Right forelimb (tissue), 1 donor: ENCODE results near the gene CYP2W1.
A peak's percentile ranks its signal among the peaks of the same experiment; 100 is the strongest.
"Not testable (repeated sequence)": the region's sequence is repeated elsewhere in the genome, so short reads cannot be mapped to it uniquely, and the experiment has no call there.

Source experiments
- DNase-seq: peaks from one replicate; pipeline ENCODE4 v3.0.0-alpha.2; 2018

CYP2W1 gene

GRCh38 chr7:952548-953441 lies 30.2 kb upstream of the CYP2W1 start:
- no peak for DNase-seq

- DNase-seq, result no peak
Observed at GRCh38 chr7:953547-954327, 29.2 kb upstream of the CYP2W1 start.

DNA sequence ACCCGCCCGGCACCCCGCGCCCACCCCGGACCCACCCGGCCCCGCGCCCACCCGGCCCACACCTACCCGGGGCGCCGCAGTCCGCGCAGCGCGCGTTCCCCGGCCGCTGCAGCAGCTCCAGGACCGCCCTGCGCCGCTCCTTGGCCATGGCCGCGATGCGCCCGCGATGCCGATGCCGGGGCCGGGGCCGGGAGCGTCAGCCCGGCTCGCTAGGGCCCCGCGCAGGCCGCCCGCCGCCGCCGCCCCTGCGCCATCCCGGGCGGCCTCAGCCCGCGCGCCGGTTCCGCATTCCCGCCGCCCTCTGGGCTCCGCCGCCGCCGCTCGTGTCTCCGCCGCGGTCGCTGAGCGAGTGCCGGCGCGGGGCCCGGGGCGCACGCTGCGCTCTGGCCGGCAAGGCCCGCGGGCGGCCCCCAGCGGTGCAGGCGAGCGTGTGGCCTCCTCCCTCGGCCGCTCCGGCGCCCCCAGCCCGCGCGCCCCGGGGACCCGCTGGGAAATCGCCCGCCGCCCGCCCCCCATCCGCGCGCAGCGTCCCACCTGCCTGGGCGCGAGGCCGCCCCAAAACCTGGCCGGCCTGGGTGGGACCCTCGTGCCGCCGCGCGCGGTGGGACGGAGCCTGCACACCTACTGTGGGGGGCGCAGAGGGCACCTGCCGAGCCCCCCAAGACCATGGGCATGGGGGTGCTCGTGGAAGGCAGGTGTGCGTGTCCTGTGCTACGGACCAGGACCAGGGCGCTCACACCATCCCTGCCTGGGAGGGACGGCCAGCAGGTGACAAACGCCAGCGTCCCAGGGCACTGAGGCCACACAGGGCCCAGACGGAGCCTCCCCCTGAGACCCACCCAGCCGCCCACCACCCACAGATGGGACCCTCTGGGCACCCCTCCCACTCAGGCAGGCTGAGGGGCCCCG lies 28.4 kb upstream of the CYP2W1 start, which contains the start of gene ADAP1:
ADAP1 (minus strand) TSS at position 351 of the 909 bp plus-strand sequence; CDS start at position 148, 203 bp downstream.
- DNase-seq, result peak; percentile 67

DNA sequence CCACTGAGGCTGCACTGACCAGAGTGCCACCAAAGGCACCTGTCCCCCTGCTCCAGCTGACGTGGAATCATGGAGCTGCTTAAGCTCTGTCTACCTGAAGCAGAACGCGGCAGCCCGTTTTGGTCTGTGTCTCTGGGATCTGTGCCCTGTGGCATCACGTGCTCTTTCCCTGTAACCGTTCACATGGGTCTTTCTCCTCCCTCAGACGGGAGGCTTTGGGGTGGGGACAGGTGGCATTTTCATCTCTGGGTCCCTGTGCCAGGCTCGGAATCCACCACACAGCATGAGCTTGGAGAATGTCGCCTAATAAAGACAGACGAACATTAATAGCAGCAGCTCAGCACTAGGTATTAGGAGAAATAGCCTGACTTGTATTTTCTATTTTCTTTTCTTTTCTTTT lies 26.9 kb upstream of the CYP2W1 start:
- DNase-seq, result no peak

DNA sequence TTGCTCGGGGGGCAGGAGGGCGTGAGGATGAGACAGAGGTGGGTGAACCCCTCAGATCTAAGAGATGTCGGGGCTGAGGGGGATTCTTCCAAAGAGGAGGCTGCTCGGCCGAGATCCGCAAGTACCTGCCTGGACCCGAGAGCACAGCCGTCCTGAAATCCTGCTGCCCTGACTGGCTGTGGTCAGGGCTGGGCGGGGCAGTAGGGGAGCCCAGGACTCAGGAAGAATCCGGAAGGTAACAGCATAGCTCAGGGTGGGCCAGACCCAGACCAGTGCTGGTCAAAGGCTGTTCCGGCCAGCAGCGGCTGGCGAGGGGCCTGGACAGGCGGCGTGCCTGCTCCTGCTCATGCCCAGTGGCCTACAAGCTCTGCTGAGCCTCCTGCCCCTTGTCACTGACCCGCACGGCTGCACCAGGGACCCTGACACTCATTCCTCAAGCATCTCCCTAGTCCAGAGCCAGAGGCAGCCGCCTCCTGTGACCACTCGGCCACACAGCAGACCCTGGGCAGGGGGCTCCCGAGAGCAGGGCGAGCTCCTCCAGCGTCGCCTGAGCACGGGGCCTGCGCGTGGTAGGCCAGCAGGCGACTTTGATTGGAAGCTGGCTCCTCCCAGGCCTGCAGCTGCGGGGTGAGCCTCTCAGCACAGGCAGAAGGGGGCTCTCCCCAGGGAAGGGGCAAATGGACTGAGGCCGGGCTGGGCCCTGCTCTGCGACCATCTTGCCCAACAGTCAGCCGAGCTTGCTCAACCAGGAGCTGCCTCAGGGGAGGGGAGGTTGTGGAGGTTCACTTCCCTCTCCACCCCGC lies 25.4 kb upstream of the CYP2W1 start:
- DNase-seq, result no peak

- DNase-seq, result no peak
Observed at GRCh38 chr7:958221-959200, 24.5 kb upstream of the CYP2W1 start.

DNA sequence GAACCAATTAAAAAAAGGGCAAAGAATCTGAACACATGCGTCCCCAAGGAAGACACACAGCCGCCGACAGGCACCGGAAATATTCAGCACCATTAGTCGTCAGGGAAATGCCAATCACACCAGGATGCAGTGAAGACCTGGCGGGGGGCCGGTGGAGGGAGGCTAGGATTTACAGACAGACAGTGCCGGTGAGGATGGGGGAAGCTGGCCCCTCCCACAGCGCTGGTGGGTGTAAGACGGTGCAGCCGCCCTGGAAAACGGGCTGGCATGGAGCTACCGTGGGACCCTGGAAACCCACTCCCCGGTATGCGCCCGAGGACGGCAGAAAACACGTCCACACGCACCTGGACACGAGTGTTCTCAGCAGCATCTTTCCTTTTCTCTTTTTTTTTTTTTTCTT lies 23.7 kb upstream of the CYP2W1 start:
- no peak for DNase-seq

GRCh38 chr7:959740-960139 lies 23.2 kb upstream of the CYP2W1 start:
- not testable (repeated sequence) for DNase-seq

GRCh38 chr7:960269-960871 lies 22.6 kb upstream of the CYP2W1 start:
- DNase-seq, result no peak

DNA sequence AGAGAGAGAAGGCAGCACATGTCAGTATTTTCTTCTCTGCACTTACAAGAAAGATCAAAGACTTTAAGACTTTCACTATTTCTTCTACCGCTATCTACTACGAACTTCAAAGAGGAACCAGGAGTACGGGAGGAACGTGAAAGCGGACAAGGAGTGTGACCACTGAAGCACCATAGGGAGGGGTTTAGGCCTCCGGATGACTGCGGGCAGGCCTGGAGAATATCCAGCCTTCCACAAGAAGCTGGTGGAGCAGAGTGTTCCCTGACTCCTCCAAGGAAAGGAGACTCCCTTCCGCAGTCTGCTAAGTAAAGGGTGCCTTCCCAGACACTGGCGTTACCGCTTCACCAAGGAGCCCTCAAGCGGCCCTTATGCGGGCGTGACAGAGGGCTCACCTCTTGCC lies 22.0 kb upstream of the CYP2W1 start:
- DNase-seq, result not testable (repeated sequence)

DNA sequence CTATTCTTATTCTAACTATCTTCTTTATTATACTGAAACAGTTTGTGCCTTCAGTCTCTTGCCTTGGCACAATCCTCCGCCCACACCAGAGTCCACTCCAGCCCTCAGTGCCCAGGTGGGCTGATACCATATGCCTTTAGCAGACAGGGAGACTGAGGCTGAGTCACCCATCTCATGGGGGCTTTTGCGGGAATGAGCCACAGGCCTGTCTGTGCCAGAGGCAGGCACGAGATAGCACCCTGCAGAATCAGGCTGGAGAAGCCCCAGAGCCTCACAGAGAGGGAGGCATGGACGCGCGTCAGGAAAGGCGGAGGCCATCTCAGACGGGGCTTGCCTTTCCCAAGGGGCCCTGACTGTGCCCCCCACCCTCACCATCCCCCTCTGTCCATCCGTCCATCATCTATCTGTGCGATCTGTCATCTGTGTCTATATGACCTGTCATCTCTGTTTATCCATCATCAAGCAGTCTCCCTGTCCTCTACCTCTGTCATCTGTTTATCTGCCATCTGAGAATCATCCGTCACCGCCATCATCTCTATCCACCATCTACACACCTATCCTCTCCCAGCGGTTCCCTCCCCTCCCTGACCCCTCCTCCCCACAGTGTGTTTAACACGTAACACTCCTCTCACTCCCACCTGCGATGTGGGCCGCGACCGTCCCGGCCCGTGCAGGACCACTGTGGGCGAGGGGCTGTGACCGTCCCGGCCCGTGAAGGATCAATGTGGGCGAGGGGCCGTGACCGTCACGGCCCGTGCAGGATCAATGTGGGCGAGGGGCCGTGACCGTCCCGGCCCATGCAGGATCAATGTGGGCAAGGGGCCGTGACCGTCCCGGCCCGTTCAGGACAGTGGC lies 21.2 kb upstream of the CYP2W1 start:
- DNase-seq, result no peak

GRCh38 chr7:962401-963081 lies 20.4 kb upstream of the CYP2W1 start:
- DNase-seq, result no peak

GRCh38 chr7:963236-964078 lies 19.5 kb upstream of the CYP2W1 start:
- no peak for DNase-seq

- DNase-seq, result no peak
Observed at GRCh38 chr7:964401-965231, 18.4 kb upstream of the CYP2W1 start.

- DNase-seq, result no peak
Observed at GRCh38 chr7:966291-967069, 16.5 kb upstream of the CYP2W1 start.
